HG03575 (cell line): Measurements from ENCODE around the gene OR5AP2.
"Not testable (repeated sequence)": the region's sequence is repeated elsewhere in the genome, so short reads cannot be mapped to it uniquely, and the experiment has no call there.

Experiments
- ATAC-seq: cut with Tn5 transposase; IDR thresholded peaks from one replicate; pipeline ENCODE4 v1.9.1; 2021; ENCODE audit not compliant: unreplicated experiment, insufficient number of reproducible peaks, low FRiP score; ENCODE audit errors: extremely low read depth

The OR5AP2 gene

DNA sequence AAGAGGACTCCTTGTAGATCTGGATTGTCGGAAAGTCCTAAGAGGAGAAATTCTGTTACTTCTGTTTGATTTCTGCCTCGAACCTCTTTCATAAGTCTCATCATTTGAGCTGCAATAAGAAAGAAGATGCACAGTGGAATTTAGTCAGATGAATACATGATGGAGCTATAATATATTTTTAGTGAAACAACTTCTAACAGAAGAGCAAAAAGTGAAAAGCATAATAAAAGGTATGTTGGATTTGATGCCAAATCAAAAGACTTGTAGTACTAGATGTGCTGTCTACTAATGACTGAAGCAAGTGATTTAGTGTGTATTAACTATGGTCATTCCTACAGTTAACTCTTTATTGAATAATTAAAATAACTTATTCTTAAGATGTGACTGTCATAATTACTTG lies at the start of gene OR5AP2:
Gene OR5AP2 (minus strand): TSS at position 101 of the 400 bp plus-strand sequence. CDS start 0 bp downstream, at position 101.
- ATAC-seq = no peak

DNA sequence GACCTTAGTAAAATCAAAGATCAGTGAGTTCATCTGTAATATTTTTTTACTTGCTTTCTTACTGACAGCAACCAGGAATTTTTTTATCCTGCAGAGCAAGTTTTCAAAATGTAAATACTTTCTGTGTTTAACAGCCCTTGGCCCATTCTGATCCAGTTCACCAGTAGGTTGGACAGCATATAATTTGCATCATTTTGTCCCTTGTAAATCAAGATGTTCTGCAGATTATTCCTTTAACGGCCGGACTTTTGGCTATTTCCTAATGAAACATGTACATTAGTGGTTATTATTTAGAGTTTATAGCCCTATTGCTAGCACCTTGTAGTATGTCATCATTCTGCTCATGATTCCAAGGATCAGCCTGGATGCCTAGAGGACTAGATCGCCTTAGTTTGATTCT lies 48.9 kb upstream of the OR5AP2 start:
- ATAC-seq = not testable (repeated sequence)

GRCh38 chr11:56688554-56689100 lies 46.4 kb upstream of the OR5AP2 start:
- ATAC-seq = no peak

DNA sequence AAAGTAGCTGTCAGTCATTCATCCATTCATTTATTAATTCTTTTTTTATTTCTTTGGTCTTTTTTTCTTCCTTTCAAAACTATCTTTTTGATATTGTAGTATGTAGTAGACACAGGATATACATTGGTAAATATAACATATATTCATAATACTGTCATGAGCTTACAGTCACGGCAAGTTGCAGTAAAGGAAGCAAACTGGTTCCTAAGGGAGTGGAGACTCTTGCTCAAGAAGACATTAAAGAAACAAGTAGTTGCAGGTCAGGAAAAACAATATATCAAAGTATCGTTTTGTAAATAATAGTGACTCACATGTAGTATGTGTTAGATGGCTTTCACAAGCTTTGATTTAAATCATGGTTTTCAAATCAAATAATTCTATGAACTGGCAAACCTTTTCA lies 28.7 kb upstream of the OR5AP2 start:
- ATAC-seq = no peak

GRCh38 chr11:56663386-56663785 lies 21.1 kb upstream of the OR5AP2 start, which contains the start of gene OR5AR1:
OR5AR1 (plus strand) TSS chr11:56663686; CDS start chr11:56663686, 0 bp downstream.
- ATAC-seq = no peak

DNA sequence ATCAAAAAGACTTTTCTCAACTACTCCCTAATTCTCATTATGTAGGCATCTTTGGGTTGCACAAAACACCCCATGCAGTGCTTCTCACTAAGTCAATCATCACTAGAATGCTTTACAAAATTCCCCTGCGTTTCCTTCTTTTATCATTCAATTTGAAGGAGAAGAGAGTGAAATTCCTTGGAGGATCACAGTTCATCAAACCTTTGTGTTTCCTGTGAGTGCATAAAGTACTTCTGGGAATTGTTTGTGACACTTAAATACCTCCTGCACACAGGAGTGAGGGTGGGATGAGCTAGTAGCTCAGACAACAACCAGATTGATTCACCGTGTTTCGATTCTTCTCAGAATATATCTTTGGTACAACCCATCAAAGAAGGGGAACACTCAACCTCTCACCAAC lies 17.5 kb upstream of the OR5AP2 start:
- ATAC-seq = no peak

GRCh38 chr11:56637500-56637899 lies 4.7 kb downstream of the OR5AP2 start:
- ATAC-seq = no peak

DNA sequence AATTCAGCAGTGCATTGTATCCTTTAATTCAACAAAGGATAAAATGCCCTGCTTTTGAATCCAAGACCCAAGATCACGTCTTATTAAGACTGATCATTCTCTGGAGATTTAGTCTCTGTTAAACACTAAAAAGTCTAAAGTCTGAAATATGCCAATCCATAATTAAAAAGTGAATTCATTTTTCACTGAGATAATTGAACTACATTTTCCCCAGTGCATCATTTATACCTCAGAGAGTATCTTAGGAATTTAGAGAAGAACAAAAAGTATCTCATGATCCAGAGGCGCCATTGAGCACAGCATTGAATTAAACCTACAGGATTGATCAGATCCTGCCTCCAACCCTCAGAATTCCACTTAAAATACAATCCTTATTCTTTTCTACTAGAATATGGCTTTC lies 5.4 kb downstream of the OR5AP2 start:
- ATAC-seq = no peak

DNA sequence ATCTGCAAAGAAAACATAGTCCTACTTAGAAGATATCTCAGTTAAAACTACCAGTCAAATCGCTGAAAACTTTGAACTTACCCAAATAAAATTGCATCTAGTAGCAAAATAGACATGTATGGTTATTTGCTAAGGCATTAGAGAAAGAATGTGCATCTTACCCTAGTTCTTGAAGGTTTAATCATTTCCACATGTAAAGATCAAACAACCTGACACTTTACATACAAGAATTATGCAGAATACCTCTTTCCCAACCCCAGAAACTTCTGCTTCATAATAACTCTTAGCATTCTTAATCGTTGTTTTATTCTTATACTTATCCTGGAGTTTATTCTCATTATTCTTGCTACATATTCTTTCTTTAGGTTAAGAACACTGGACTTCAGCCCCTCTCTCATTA lies 9.9 kb downstream of the OR5AP2 start:
- no peak for ATAC-seq

DNA sequence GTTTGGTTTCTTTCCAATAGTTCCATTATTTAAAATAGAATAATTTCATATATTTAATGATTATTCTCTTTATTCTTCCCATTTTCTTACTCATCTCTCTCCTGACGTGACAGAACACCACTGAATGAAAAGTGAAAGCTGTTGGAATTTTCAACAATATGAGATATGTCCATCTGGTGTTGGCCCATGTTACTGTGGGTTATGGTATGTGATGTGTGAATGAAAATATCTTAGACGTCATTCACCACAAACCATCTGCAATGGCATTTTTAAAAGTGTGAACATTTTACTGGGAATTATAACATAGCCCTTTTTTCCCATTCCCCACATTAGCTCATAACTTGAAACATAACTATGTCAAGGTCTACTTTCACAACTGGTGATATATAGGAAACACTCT lies 16.3 kb downstream of the OR5AP2 start:
- no peak for ATAC-seq

DNA sequence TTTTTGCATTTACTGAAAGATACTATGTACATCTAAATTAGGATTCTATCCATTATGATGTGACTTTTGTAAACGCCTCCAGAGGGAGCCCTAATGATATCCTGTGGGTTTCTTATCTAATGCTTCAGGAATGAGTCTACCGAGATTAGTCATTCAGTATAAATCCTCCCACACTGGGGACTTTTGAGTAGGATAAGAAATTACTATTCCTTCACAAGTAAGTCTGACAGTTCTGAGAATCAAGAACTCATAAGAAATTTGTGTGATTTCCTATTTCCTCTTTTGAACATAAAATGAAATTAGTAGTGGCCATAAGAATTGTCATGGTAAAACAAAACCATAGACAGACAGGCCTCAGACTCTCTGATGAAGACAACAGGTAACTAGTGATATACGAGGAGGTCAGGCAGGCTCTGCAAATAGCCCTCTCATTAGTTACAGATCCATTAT lies 17.6 kb downstream of the OR5AP2 start:
- no peak for ATAC-seq

DNA sequence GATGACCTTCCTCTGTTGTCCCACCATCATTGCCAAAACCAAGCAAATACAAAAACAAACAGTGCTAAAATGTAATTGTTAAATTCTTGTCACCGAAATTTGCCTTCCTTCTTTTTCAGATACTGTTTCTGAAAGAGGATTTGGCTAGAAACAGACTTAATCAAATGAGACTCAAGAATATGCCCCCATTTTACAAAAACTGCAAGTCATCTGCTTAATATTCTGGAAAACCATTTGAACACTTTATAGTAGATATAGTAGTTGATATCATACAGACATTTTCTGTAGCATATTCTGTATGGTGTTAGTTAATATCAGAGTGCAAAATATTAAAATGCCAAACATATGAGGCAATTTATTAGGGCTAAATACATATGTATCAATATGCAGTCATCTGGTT lies 31.1 kb downstream of the OR5AP2 start:
- ATAC-seq = no peak

DNA sequence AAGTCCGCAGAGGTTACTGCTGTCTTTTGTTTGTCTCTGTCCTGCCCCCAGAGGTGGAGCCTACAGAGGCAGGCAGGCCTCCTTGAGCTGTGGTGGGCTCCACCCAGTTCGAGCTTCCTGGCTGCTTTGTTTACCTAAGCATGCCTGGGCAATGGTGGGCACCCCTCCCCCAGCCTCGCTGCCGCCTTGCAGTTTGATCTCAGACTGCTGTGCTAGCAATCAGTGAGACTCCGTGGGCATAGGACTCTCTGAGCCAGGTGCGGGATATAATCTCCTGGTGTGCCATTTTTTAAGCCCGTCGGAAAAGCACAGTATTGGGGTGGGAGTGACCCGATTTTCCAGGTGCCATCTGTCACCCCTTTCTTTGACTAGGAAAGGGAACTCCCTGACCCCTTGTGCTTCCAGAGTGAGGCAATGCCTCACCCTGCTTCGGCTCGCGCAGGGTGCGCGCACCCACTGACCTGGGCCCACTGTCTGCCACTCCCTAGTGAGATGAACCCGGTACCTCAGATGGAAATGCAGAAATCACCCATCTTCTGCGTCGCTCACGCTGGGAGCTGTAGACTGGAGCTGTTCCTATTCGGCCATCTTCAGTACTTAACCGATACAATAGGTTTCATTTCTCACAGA lies 50.0 kb downstream of the OR5AP2 start:
- not testable (repeated sequence) for ATAC-seq
